Fibroblast of lung (primary cell): Measurements from ENCODE around the gene KHK.

Experiments
- CTCF ChIP-seq, 2 donors: IDR thresholded peaks in 1 of 2; conservative IDR thresholded peaks in 1 of 2; 1 replicate in 1 of 2; 2 replicates in 1 of 2; pipeline ENCODE4 v1.5.1; 2011 to 2012; ENCODE audit warnings: low read length in 2 of 2, control low read depth in 1 of 2, inconsistent platforms in 1 of 2, low read depth in 1 of 2, mild to moderate bottlenecking in 1 of 2
- EZH2 ChIP-seq: IDR thresholded peaks from 2 replicates; pipeline ENCODE4 v1.5.1; 2012; ENCODE audit warnings: low read length, control low read depth, mild to moderate bottlenecking; ENCODE audit errors: missing control alignments

GRCh38 chr2:27127883-27128667, 41.5 kb downstream of the KHK start:
- TF ChIP-seq CTCF (conservative IDR thresholded peaks at IDR 0.05 in 1 of 2, IDR thresholded peaks at IDR 0.05 in 1 of 2; ENCODE audit: low read depth in 1 of 2, low read length in 2 of 2): no peak
- TF ChIP-seq EZH2: no peak
